K562 (cell line): ENCODE measurements around the gene BIVM. TPM values are rescaled to one million over a fixed set of nuclear protein-coding genes. Genes with fewer than 3 reads are reported as not detected.

Experiments
- E2F6 ChIP-seq, 2 experiments: IDR thresholded peaks; 2 replicates each; pipeline ENCODE4 v1.6.1; 2011; ENCODE audit warnings: borderline replicate concordance in 1 of 2, control low read depth in 1 of 2, low read depth in 1 of 2, low read length in 1 of 2, mild to moderate bottlenecking in 1 of 2, mixed read lengths in 1 of 2, moderate library complexity in 1 of 2; ENCODE audit not compliant: insufficient read depth in 1 of 2, insufficient read length in 1 of 2, poor library complexity in 1 of 2, severe bottlenecking in 1 of 2; ENCODE audit errors: extremely low read depth in 1 of 2
- MEF2D ChIP-seq: conservative IDR thresholded peaks from 2 replicates; pipeline ENCODE4 v1.6.1; 2016; ENCODE audit warnings: low read depth, missing genetic modification characterization, missing compliant biosample characterization
- NCOA4 ChIP-seq: fragments of 450-650 bp; IDR thresholded peaks from 2 replicates; pipeline ENCODE4 v1.6.1; 2018; ENCODE audit warnings: mild to moderate bottlenecking; ENCODE audit not compliant: partially characterized antibody
- TBL1XR1 ChIP-seq, 2 experiments: IDR thresholded peaks; 2 replicates each; pipeline ENCODE4 v1.6.1; 2012; ENCODE audit warnings: improper control_type of control experiment in 2 of 2, low read length in 2 of 2, mild to moderate bottlenecking in 1 of 2
- ZNF24 ChIP-seq: fragments of 450-650 bp; IDR thresholded peaks from 2 replicates; pipeline ENCODE4 v1.6.1; 2016
- ZNF766 ChIP-seq: fragments of 200-800 bp; sonication (Bioruptor generic); conservative IDR thresholded peaks from 2 replicates; pipeline ENCODE4 v1.6.1; 2016; ENCODE audit warnings: missing genetic modification characterization, missing compliant biosample characterization
- ZNF77 ChIP-seq: fragments of 250-450 bp; sonication (Bioruptor Pico); IDR thresholded peaks from 2 replicates; pipeline ENCODE4 v1.5.0; 2020
- polyA plus RNA-seq, 8 experiments: library from polyadenylated mRNA; depleted of rRNA in 4 of 8; stranded (reverse) in 5 of 8; unstranded in 3 of 8; fragments of >200 nt; fragmentation: Nextera tagmentation in 2 of 8; fragmentation: Illumina TruSeq in 1 of 8; extraction: Ambion mirVana in 2 of 8; extraction: Trizol in 1 of 8; gene quantifications; 2 replicates each; pipeline versions ENCODE4 v1.2.1 to v1.2.3, GENCODE V29; 2011 to 2014; ENCODE audit warnings: inconsistent platforms in 1 of 8, missing spikeins in 1 of 8
- total RNA-seq, 7 experiments: library from RNA; depleted of rRNA in 6 of 7; stranded (reverse); fragments of >200 nt in 6 of 7; fragmentation: Illumina TruSeq in 2 of 7; extraction: Trizol in 2 of 7; gene quantifications; 2 replicates each; pipeline versions ENCODE4 v1.2.1 to v1.2.3, GENCODE V29; 2011 to 2021; ENCODE audit warnings: low replicate concordance in 1 of 7
- TF ChIP-seq, protein P1 (sequence below), 2 experiments: fragments of 450-650 bp; conservative IDR thresholded peaks; 2 replicates each; pipeline ENCODE4 v1.6.1; 2017; ENCODE audit warnings: mild to moderate bottlenecking in 2 of 2, moderate library complexity in 2 of 2
- TF ChIP-seq, protein P2 (sequence below), 2 experiments: fragments of 450-650 bp in 1 of 2; sonication (generic) in 1 of 2; formaldehyde crosslinking in 1 of 2; IDR thresholded peaks in 1 of 2; conservative IDR thresholded peaks in 1 of 2; 2 replicates each; pipeline versions ENCODE4 v1.6.1 to v1.8.1; 2016 to 2023; ENCODE audit warnings: mild to moderate bottlenecking in 2 of 2, moderate library complexity in 2 of 2, inconsistent platforms in 1 of 2, missing genetic modification reagents in 1 of 2
- TF ChIP-seq, protein P3 (sequence below): fragments of 450-650 bp; IDR thresholded peaks from 2 replicates; pipeline ENCODE4 v1.6.1; 2016; ENCODE audit warnings: mild to moderate bottlenecking, moderate library complexity

The BIVM gene
- total and polyA plus RNA-seq, 9 of the 15 experiments (the other 6 are each of a cell fraction or from before 2014, with no cell fraction given): 3.6 to 23.1 (median 16.8) TPM

DNA sequence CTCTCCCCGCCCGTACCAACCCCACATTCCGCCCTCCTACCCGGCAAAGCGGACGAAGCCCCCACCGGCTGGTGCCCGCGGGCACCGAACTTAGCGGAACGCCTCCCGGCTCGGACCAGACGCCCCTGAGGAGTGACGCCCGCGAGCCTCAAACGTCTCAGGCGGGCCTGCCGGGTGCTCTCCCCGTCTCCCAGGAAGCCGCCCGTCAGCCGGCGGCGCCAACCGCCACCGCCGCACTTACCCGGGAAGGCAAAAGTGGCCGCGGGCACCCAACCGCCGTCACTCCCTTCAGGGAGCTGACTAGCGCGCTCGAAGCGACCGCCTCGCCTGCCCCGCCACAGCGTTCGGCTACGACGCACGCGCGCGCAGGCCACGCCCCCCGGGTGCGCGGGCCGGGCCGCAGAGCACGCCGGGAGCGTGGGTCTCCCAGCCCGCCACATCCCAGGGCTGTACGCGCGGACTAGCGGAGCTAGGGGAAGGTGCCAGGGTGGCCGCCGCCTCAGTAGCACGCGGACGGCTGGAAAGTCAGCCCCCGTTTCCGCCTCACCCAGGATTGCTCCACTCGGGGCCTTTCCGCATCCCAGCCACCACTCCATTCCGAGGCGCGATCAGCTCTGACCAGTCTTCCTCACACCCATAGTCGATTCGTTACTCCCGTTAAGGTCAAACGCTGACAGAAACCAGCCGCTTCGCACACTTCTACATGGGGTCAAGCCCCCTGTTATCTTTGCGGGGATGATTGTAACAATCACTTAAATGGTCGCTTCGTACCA is 25.3 kb upstream of the BIVM start, which contains the start of gene TEX30 (continued):
- TF ChIP-seq, protein P1, sequence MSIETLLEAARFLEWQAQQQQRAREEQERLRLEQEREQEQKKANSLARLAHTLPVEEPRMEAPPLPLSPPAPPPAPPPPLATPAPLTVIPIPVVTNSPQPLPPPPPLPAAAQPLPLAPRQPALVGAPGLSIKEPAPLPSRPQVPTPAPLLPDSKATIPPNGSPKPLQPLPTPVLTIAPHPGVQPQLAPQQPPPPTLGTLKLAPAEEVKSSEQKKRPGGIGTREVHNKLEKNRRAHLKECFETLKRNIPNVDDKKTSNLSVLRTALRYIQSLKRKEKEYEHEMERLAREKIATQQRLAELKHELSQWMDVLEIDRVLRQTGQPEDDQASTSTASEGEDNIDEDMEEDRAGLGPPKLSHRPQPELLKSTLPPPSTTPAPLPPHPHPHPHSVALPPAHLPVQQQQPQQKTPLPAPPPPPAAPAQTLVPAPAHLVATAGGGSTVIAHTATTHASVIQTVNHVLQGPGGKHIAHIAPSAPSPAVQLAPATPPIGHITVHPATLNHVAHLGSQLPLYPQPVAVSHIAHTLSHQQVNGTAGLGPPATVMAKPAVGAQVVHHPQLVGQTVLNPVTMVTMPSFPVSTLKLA (conservative IDR thresholded peaks at IDR 0.05): peak in 1 of 2 experiments; percentile 45; a peak in 1 of 4 replicates
- TF ChIP-seq MEF2D (tag): 0 out of 2 replicates have a peak, but pooled peaks have one; percentile 25
- TF ChIP-seq ZNF24: peak; percentile 28; the same call in 1 of the 2 replicates
- TF ChIP-seq, protein P2, sequence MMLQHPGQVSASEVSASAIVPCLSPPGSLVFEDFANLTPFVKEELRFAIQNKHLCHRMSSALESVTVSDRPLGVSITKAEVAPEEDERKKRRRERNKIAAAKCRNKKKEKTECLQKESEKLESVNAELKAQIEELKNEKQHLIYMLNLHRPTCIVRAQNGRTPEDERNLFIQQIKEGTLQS (IDR thresholded peaks at IDR 0.05): no peak
- TF ChIP-seq, protein P2 (CRISPR knock-in tag; conservative IDR thresholded peaks at IDR 0.05): no peak; the same call in 1 of the 2 replicates
- TF ChIP-seq, protein P3, sequence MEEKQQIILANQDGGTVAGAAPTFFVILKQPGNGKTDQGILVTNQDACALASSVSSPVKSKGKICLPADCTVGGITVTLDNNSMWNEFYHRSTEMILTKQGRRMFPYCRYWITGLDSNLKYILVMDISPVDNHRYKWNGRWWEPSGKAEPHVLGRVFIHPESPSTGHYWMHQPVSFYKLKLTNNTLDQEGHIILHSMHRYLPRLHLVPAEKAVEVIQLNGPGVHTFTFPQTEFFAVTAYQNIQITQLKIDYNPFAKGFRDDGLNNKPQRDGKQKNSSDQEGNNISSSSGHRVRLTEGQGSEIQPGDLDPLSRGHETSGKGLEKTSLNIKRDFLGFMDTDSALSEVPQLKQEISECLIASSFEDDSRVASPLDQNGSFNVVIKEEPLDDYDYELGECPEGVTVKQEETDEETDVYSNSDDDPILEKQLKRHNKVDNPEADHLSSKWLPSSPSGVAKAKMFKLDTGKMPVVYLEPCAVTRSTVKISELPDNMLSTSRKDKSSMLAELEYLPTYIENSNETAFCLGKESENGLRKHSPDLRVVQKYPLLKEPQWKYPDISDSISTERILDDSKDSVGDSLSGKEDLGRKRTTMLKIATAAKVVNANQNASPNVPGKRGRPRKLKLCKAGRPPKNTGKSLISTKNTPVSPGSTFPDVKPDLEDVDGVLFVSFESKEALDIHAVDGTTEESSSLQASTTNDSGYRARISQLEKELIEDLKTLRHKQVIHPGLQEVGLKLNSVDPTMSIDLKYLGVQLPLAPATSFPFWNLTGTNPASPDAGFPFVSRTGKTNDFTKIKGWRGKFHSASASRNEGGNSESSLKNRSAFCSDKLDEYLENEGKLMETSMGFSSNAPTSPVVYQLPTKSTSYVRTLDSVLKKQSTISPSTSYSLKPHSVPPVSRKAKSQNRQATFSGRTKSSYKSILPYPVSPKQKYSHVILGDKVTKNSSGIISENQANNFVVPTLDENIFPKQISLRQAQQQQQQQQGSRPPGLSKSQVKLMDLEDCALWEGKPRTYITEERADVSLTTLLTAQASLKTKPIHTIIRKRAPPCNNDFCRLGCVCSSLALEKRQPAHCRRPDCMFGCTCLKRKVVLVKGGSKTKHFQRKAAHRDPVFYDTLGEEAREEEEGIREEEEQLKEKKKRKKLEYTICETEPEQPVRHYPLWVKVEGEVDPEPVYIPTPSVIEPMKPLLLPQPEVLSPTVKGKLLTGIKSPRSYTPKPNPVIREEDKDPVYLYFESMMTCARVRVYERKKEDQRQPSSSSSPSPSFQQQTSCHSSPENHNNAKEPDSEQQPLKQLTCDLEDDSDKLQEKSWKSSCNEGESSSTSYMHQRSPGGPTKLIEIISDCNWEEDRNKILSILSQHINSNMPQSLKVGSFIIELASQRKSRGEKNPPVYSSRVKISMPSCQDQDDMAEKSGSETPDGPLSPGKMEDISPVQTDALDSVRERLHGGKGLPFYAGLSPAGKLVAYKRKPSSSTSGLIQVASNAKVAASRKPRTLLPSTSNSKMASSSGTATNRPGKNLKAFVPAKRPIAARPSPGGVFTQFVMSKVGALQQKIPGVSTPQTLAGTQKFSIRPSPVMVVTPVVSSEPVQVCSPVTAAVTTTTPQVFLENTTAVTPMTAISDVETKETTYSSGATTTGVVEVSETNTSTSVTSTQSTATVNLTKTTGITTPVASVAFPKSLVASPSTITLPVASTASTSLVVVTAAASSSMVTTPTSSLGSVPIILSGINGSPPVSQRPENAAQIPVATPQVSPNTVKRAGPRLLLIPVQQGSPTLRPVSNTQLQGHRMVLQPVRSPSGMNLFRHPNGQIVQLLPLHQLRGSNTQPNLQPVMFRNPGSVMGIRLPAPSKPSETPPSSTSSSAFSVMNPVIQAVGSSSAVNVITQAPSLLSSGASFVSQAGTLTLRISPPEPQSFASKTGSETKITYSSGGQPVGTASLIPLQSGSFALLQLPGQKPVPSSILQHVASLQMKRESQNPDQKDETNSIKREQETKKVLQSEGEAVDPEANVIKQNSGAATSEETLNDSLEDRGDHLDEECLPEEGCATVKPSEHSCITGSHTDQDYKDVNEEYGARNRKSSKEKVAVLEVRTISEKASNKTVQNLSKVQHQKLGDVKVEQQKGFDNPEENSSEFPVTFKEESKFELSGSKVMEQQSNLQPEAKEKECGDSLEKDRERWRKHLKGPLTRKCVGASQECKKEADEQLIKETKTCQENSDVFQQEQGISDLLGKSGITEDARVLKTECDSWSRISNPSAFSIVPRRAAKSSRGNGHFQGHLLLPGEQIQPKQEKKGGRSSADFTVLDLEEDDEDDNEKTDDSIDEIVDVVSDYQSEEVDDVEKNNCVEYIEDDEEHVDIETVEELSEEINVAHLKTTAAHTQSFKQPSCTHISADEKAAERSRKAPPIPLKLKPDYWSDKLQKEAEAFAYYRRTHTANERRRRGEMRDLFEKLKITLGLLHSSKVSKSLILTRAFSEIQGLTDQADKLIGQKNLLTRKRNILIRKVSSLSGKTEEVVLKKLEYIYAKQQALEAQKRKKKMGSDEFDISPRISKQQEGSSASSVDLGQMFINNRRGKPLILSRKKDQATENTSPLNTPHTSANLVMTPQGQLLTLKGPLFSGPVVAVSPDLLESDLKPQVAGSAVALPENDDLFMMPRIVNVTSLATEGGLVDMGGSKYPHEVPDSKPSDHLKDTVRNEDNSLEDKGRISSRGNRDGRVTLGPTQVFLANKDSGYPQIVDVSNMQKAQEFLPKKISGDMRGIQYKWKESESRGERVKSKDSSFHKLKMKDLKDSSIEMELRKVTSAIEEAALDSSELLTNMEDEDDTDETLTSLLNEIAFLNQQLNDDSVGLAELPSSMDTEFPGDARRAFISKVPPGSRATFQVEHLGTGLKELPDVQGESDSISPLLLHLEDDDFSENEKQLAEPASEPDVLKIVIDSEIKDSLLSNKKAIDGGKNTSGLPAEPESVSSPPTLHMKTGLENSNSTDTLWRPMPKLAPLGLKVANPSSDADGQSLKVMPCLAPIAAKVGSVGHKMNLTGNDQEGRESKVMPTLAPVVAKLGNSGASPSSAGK: peak; percentile 99
- no peak for TF ChIP-seq NCOA4
- TF ChIP-seq E2F6 (IDR thresholded peaks at IDR 0.05; ENCODE audit: borderline replicate concordance in 1 of 2, extremely low read depth in 1 of 2, insufficient read depth in 1 of 2, insufficient read length in 1 of 2, low read depth in 1 of 2, low read length in 1 of 2, poor library complexity in 1 of 2, severe bottlenecking in 1 of 2): peak; percentile 95 to 98
- no peak for TF ChIP-seq ZNF77 (CRISPR knock-in tag)
- peak; percentile 12; the same call in 1 of the 2 replicates for TF ChIP-seq ZNF766 (CRISPR knock-in tag)
- no peak for TF ChIP-seq TBL1XR1 (IDR thresholded peaks at IDR 0.05; ENCODE audit: low read length in 2 of 2)
